H7 (cell line): Measurements from ENCODE around the gene GLT6D1. TPM values are rescaled to one million over a fixed set of nuclear protein-coding genes. Genes with fewer than 3 reads are reported as not detected.
A peak's percentile ranks its signal among the peaks of the same experiment; 100 is the strongest.

Experiments
- DNase-seq: peaks from one replicate; pipeline ENCODE4 v3.0.0; 2012
- H3K27me3 ChIP-seq: 2 replicates; pipeline ENCODE4 v1.6.0; 2011; ENCODE audit warnings: mild to moderate bottlenecking, low read length; ENCODE audit not compliant: control insufficient read depth, insufficient read depth
- H3K36me3 ChIP-seq: replicated peaks from 2 replicates; pipeline ENCODE4 v1.5.1; 2011; ENCODE audit warnings: low read length; ENCODE audit not compliant: control insufficient read depth, insufficient read depth
- H3K4me3 ChIP-seq: 2 replicates; pipeline ENCODE4 v1.5.1; 2011; ENCODE audit warnings: low read depth, mild to moderate bottlenecking, control low read depth, low read length, moderate library complexity; ENCODE audit not compliant: insufficient read depth
- total RNA-seq: library from RNA; depleted of rRNA; stranded (reverse); fragments of >200 nt; shearing (Covaris generic); gene quantifications from 2 replicates; pipeline ENCODE4 v1.2.3, GENCODE V29; 2014

The GLT6D1 gene
- total RNA-seq, 1 experiment from 2014 or later: not detected

GRCh38 chr9:135611875-135612209 lies 27.5 kb downstream of the GLT6D1 start:
- DNase-seq: no peak
- H3K27me3 ChIP-seq: no peaks in the 10 kb centered on the region
- no peak overlapping the region for H3K4me3 ChIP-seq
- H3K36me3 ChIP-seq: no peaks in the 10 kb centered on the region

- H3K4me3 ChIP-seq: no peak overlapping the region
These were observed 28.0 kb downstream of the GLT6D1 start for GRCh38 chr9:135611142-135611874.

GRCh38 chr9:135610290-135611141 lies 28.8 kb downstream of the GLT6D1 start:
- Histone ChIP-seq H3K27me3 (no peaks in the 10 kb centered on the region), H3K36me3 (no peaks in the 10 kb centered on the region), H3K4me3 (no peak overlapping the region)
- DNase-seq: no peak

More at GRCh38 chr9:135611142-135611874, 28.0 kb downstream of the GLT6D1 start:
- no peaks in the 10 kb centered on the region for H3K36me3 ChIP-seq
- no peaks in the 10 kb centered on the region for H3K27me3 ChIP-seq
- no peak for DNase-seq

- DNase-seq: peak; percentile 41
- no peak overlapping the region for H3K4me3 ChIP-seq
- no peaks in the 10 kb centered on the region for H3K27me3 ChIP-seq
- H3K36me3 ChIP-seq: no peaks in the 10 kb centered on the region
These were observed 29.9 kb downstream of the GLT6D1 start for GRCh38 chr9:135609366-135609955.

GRCh38 chr9:135608999-135609317 lies 30.4 kb downstream of the GLT6D1 start:
- no peaks in the 10 kb centered on the region for H3K36me3 ChIP-seq
- no peaks in the 10 kb centered on the region for H3K27me3 ChIP-seq
- no peak overlapping the region for H3K4me3 ChIP-seq
- DNase-seq: no peak

- no peaks in the 10 kb centered on the region for H3K36me3 ChIP-seq
- H3K27me3 ChIP-seq: no peaks in the 10 kb centered on the region
- peak; percentile 45 for DNase-seq
- no peak overlapping the region for H3K4me3 ChIP-seq
These were observed 30.9 kb downstream of the GLT6D1 start for GRCh38 chr9:135608294-135608998.

- Histone ChIP-seq H3K4me3 (no peak overlapping the region), H3K36me3 (no peaks in the 10 kb centered on the region), H3K27me3 (no peaks in the 10 kb centered on the region)
- peak; percentile 34 for DNase-seq
These were observed 31.7 kb downstream of the GLT6D1 start for GRCh38 chr9:135607401-135608293.

- Histone ChIP-seq H3K27me3 (no peaks in the 10 kb centered on the region), H3K36me3 (no peaks in the 10 kb centered on the region), H3K4me3 (no peak overlapping the region)
- no peak for DNase-seq
These were observed 32.5 kb downstream of the GLT6D1 start for GRCh38 chr9:135606885-135607259.

- Histone ChIP-seq H3K27me3 (no peaks in the 10 kb centered on the region), H3K36me3 (no peaks in the 10 kb centered on the region), H3K4me3 (no peak overlapping the region)
- DNase-seq: no peak
These were observed 34.0 kb downstream of the GLT6D1 start for GRCh38 chr9:135605238-135605781.

GRCh38 chr9:135604437-135605237 lies 34.7 kb downstream of the GLT6D1 start:
- H3K36me3 ChIP-seq: no peaks in the 10 kb centered on the region
- no peak overlapping the region for H3K4me3 ChIP-seq
- DNase-seq: peak; percentile 68
- H3K27me3 ChIP-seq: no peaks in the 10 kb centered on the region

- Histone ChIP-seq H3K4me3 (no peak overlapping the region), H3K36me3 (no peaks in the 10 kb centered on the region), H3K27me3 (no peaks in the 10 kb centered on the region)
- DNase-seq: peak; percentile 83
These were observed 36.4 kb downstream of the GLT6D1 start for GRCh38 chr9:135602789-135603481.

- no peaks in the 10 kb centered on the region for H3K36me3 ChIP-seq
- no peak for DNase-seq
- no peak overlapping the region for H3K4me3 ChIP-seq
- H3K27me3 ChIP-seq: no peaks in the 10 kb centered on the region
These were observed 37.4 kb downstream of the GLT6D1 start for GRCh38 chr9:135601988-135602387.
